Measurements from ENCODE around the gene ACLY. TPM values are rescaled to one million over a fixed set of nuclear protein-coding genes. Genes with fewer than 3 reads are reported as not detected.

ACLY gene
- total RNA-seq, 1 donor from 2014 or later, result 241 TPM

DNA sequence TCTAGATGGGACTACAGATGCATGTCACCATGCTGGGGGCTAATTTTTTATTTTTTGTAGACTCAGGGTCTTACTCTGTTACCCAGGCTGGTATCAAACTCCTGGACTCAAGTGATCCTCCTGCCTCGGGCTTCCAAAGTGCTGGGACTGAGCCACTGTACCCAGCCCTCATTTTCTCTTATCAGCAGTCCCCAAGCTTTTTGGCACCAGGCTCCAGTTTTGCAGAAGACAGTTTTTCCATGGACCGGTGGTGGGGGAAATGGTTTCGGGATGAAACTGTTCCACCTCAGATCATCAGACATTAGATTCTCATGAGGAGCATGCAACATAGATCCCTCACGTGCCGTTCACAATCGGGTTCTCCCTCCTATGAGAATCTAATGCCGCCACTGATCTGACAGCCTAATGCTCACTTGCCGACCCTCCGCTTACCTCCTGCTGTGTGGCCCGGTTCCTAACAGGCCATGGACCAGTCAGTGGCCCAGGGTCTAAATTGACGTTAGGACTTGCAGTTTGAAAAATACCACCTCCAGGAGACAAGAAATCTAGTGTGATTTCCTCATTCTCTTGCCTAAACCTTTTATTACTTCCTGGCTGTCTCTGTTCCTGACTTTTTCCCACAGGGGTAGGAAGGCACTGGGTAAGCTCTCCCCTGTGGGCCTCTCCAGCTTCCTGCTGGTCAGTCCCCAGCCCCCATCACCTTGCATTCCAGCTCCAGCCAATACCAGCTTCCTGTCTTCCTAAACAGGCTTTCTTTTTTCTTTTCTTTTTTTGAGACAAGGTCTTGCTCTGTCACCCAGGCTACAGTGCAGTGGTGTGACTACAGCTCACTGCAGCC lies 38.5 kb upstream of the ACLY start:
- TF ChIP-seq, protein P1, sequence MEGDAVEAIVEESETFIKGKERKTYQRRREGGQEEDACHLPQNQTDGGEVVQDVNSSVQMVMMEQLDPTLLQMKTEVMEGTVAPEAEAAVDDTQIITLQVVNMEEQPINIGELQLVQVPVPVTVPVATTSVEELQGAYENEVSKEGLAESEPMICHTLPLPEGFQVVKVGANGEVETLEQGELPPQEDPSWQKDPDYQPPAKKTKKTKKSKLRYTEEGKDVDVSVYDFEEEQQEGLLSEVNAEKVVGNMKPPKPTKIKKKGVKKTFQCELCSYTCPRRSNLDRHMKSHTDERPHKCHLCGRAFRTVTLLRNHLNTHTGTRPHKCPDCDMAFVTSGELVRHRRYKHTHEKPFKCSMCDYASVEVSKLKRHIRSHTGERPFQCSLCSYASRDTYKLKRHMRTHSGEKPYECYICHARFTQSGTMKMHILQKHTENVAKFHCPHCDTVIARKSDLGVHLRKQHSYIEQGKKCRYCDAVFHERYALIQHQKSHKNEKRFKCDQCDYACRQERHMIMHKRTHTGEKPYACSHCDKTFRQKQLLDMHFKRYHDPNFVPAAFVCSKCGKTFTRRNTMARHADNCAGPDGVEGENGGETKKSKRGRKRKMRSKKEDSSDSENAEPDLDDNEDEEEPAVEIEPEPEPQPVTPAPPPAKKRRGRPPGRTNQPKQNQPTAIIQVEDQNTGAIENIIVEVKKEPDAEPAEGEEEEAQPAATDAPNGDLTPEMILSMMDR (IDR thresholded peaks at IDR 0.05; ENCODE audit: insufficient read depth, low read length, poor library complexity, severe bottlenecking), result no peak
- no peak for DNase-seq (ENCODE audit: low read depth)
- Histone ChIP-seq H3K27me3 (ENCODE audit: control insufficient read depth, insufficient read depth, low read length) (no peaks in the 10 kb centered on the region), H3K36me3 (ENCODE audit: control insufficient read depth, insufficient read depth, low read length) (no peaks in the 10 kb centered on the region), H3K4me3 (ENCODE audit: low read depth, low read length) (no peak overlapping the region)

DNA sequence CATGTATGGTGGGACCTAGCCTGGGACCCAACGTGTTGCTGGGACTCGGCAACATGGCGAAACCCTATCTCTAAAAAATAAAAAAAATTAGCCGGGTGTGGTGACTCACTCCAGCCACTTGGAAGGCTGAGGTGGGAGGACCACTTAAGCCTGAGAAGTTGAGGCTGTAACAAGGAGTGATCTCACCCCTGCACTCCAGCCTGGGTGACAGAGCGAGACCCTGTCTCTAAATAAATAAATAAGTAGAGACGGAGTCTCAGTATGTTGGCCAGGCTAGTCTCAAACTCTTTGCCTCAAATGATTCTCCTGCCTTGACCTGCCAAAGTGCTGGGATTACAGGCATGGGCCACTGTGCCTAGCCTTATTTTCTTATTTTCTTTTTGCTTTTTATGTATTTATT lies 37.8 kb upstream of the ACLY start:
- no peak for DNase-seq (ENCODE audit: low read depth)
- TF ChIP-seq, protein P1 (IDR thresholded peaks at IDR 0.05; ENCODE audit: insufficient read depth, low read length, poor library complexity, severe bottlenecking), result no peak
- H3K36me3 ChIP-seq (ENCODE audit: control insufficient read depth, insufficient read depth, low read length), result no peaks in the 10 kb centered on the region
- H3K4me3 ChIP-seq (ENCODE audit: low read depth, low read length), result no peak overlapping the region
- H3K27me3 ChIP-seq (ENCODE audit: control insufficient read depth, insufficient read depth, low read length), result no peaks in the 10 kb centered on the region

DNA sequence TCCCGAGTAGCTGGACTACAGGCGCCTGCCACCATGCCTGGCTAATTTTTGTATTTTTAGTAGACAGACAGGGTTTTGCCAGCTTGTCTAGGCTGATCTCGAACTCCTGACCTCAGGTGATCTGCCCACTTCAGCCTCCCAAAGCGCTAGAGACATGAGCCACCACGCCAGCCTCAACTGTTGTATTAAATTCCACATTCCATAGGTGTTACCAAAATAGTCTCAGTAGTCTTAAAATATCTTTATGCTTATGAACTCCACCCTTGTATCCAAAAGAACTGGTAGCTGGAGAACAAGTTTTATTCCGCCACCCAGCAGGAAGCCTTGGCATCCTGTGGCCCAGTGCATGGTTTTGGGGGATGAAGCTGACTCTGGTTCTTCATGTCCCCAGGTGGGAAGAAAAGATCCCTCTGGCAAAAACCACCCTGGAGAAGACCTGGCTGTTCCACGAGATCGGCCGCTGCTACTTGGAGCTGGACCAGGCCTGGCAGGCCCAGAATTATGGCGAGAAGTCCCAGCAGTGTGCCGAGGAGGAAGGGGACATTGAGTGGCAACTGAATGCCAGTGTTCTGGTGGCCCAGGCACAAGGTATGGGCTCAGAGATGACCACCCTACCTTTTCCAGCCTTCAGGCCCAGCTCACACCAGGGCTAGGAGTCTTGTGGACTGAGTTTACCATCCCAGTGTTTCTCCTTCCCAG lies 30.2 kb upstream of the ACLY start:
- Histone ChIP-seq H3K4me3 (ENCODE audit: low read depth, low read length) (no peak overlapping the region), H3K36me3 (ENCODE audit: control insufficient read depth, insufficient read depth, low read length) (no peaks in the 10 kb centered on the region), H3K27me3 (ENCODE audit: control insufficient read depth, insufficient read depth, low read length) (no peaks in the 10 kb centered on the region)
- TF ChIP-seq, protein P1 (IDR thresholded peaks at IDR 0.05; ENCODE audit: insufficient read depth, low read length, poor library complexity, severe bottlenecking), result no peak
- no peak for DNase-seq (ENCODE audit: low read depth)

DNA sequence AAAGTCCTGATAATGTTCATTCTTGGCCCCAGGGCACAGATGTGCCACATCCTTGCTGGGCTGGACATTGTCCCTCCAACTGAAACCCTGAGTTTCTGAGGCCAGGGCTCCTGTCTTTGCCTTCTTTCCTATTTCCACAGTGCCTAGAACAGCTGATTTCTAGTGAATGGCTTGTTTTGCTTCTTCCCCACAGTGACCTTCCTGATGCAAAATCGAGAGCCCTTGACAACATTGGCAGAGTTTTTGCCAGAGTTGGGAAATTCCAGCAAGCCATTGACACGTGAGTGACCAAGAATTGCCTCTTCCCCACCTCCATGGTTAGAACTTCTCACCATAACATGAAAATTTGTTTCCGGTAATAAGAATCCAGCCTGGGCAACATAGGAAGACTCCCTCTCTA lies 26.2 kb upstream of the ACLY start:
- Histone ChIP-seq H3K36me3 (ENCODE audit: control insufficient read depth, insufficient read depth, low read length) (no peaks in the 10 kb centered on the region), H3K27me3 (ENCODE audit: control insufficient read depth, insufficient read depth, low read length) (no peaks in the 10 kb centered on the region), H3K4me3 (ENCODE audit: low read depth, low read length) (no peak overlapping the region)
- DNase-seq (ENCODE audit: low read depth), result no peak
- TF ChIP-seq, protein P1 (IDR thresholded peaks at IDR 0.05; ENCODE audit: insufficient read depth, low read length, poor library complexity, severe bottlenecking), result no peak

DNA sequence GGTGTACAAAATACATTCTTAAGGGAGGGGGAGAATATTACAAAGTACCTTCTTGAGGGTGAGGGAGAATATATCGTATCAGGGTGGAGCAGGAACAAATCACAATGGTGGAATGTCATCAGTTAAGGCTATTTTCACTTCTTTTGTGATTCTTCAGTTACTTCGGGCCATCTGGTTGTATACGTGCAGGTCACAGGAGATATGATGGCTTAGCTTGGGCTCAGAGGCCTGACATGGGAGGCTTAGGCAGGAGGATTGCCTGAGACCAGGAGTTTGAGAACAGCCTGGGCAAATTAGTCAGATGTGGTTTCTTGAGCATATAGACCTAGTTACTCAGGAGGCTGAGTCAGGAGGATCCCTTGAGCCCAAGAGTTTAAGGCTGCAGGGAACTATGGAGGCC lies 24.7 kb upstream of the ACLY start:
- TF ChIP-seq, protein P1 (IDR thresholded peaks at IDR 0.05; ENCODE audit: insufficient read depth, low read length, poor library complexity, severe bottlenecking), result no peak
- Histone ChIP-seq H3K36me3 (ENCODE audit: control insufficient read depth, insufficient read depth, low read length) (no peaks in the 10 kb centered on the region), H3K4me3 (ENCODE audit: low read depth, low read length) (no peak overlapping the region), H3K27me3 (ENCODE audit: control insufficient read depth, insufficient read depth, low read length) (no peaks in the 10 kb centered on the region)
- DNase-seq (ENCODE audit: low read depth), result no peak

Measured in kidney epithelial cell (primary cell).